Fibroblast of villous mesenchyme (primary cell): Measurements from ENCODE around the gene ISM1. TPM values are rescaled to one million over a fixed set of nuclear protein-coding genes. Genes with fewer than 3 reads are reported as not detected.

Source experiments
- DNase-seq: peaks from one replicate; pipeline ENCODE4 v3.0.0-alpha.2; 2010; ENCODE audit warnings: low read depth
- H3K4me3 ChIP-seq: 2 replicates; pipeline ENCODE4 v1.5.1; 2011; ENCODE audit warnings: low read depth, mild to moderate bottlenecking, low read length
- CTCF ChIP-seq: IDR thresholded peaks from 2 replicates; pipeline ENCODE4 v1.5.1; 2012; ENCODE audit warnings: low read depth, mild to moderate bottlenecking, low read length; ENCODE audit not compliant: insufficient read depth
- total RNA-seq: library from RNA; depleted of rRNA; stranded (reverse); fragments of >200 nt; gene quantifications from 2 replicates; pipeline ENCODE4 v1.2.3, GENCODE V29; 2012

The ISM1 gene
- total RNA-seq, 1 donor, result 0.43 TPM

GRCh38 chr20:13276945-13277541 lies 56.0 kb downstream of the ISM1 start:
- no peak for TF ChIP-seq CTCF
- no peak overlapping the region for H3K4me3 ChIP-seq
- DNase-seq, result no peak

GRCh38 chr20:13277663-13278295 lies 56.7 kb downstream of the ISM1 start:
- no peak overlapping the region for H3K4me3 ChIP-seq
- no peak for DNase-seq
- no peak for TF ChIP-seq CTCF

GRCh38 chr20:13278812-13279570 lies 57.9 kb downstream of the ISM1 start:
- no peak overlapping the region for H3K4me3 ChIP-seq
- DNase-seq, result no peak
- no peak for TF ChIP-seq CTCF

- no peak for TF ChIP-seq CTCF
- DNase-seq, result no peak
Observed at GRCh38 chr20:13280609-13281324, 59.7 kb downstream of the ISM1 start.

GRCh38 chr20:13283869-13284829 lies 63.1 kb downstream of the ISM1 start:
- TF ChIP-seq CTCF, result no peak
- no peak for DNase-seq
- no peak overlapping the region for H3K4me3 ChIP-seq

More at GRCh38 chr20:13280609-13281324, 59.7 kb downstream of the ISM1 start:
- H3K4me3 ChIP-seq, result no peak overlapping the region

GRCh38 chr20:13284830-13285229 lies 63.8 kb downstream of the ISM1 start:
- no peak for TF ChIP-seq CTCF
- DNase-seq, result no peak
- no peak overlapping the region for H3K4me3 ChIP-seq
